Measurements from ENCODE around the gene SNX25. TPM values are rescaled to one million over a fixed set of nuclear protein-coding genes. Genes with fewer than 3 reads are reported as not detected.

The SNX25 gene
- total RNA-seq, 1 experiment from 2014 or later = 8.4 TPM

GRCh38 chr4:185371702-185372101 lies 162.3 kb downstream of the SNX25 start:
- H3K9ac ChIP-seq (ENCODE audit: low read length) = no peak overlapping the region
- no peak for DNase-seq
- no peaks in the 10 kb centered on the region for H3K9me2 ChIP-seq (replicated peaks; ENCODE audit: low read length)
- no peaks in the 10 kb centered on the region for H4K20me1 ChIP-seq (ENCODE audit: low read length)
- no peaks in the 10 kb centered on the region for H3K27me3 ChIP-seq (ENCODE audit: low read length)
- BruUV-seq (replicated peaks) = no TSS peak
- ChIA-PET CTCF (no interaction called here), POLR2A (ENCODE audit: unreplicated experiment) (no interaction called here)
- no peak overlapping the region for H3K4me3 ChIP-seq (ENCODE audit: low read length)
- H2AFZ ChIP-seq (ENCODE audit: low read length) = no peak overlapping the region
- no peaks in the 10 kb centered on the region; the same call in 1 of the 2 replicates for H3K36me3 ChIP-seq (ENCODE audit: low read depth, low read length)
- H3K9me3 ChIP-seq (ENCODE audit: low read length) = no peaks in the 10 kb centered on the region
- no peak overlapping the region for H3K27ac ChIP-seq (ENCODE audit: low read length)
- no peaks in the 10 kb centered on the region for H3K4me1 ChIP-seq (ENCODE audit: insufficient read depth, low read length)
- H3K4me2 ChIP-seq (ENCODE audit: low read length) = no peak overlapping the region
- no peaks in the 10 kb centered on the region for H3K79me2 ChIP-seq (ENCODE audit: low read length)
- TF ChIP-seq EZH2 (IDR thresholded peaks at IDR 0.05; ENCODE audit: low read length, unreplicated experiment) = no peak
- no peak for TF ChIP-seq CTCF (conservative IDR thresholded peaks at IDR 0.05; ENCODE audit: low read depth, low read length)
- TF ChIP-seq EZH2phosphoT487 (IDR thresholded peaks at IDR 0.05; ENCODE audit: borderline replicate concordance, low read length) = no peak
- intact Hi-C loops (cut with micrococcal nuclease) = no loop called here
- no peak for ATAC-seq
- H3F3A ChIP-seq (ENCODE audit: low read length, unreplicated experiment) = no peaks in the 10 kb centered on the region

- no TSS peak for BruUV-seq (replicated peaks)
- no peaks in the 10 kb centered on the region for H3K9me3 ChIP-seq (ENCODE audit: low read length)
- ChIA-PET CTCF (no interaction called here), POLR2A (ENCODE audit: unreplicated experiment) (no interaction called here)
- no peaks in the 10 kb centered on the region for H3K4me1 ChIP-seq (ENCODE audit: insufficient read depth, low read length)
- H3F3A ChIP-seq (ENCODE audit: low read length, unreplicated experiment) = no peaks in the 10 kb centered on the region
- ATAC-seq (no peak), DNase-seq (no peak)
- TF ChIP-seq EZH2 (IDR thresholded peaks at IDR 0.05; ENCODE audit: low read length, unreplicated experiment) (no peak), CTCF (conservative IDR thresholded peaks at IDR 0.05; ENCODE audit: low read depth, low read length) (no peak), EZH2phosphoT487 (IDR thresholded peaks at IDR 0.05; ENCODE audit: borderline replicate concordance, low read length) (no peak)
- no peaks in the 10 kb centered on the region for H4K20me1 ChIP-seq (ENCODE audit: low read length)
- H2AFZ ChIP-seq (ENCODE audit: low read length) = no peak overlapping the region
- no peak overlapping the region for H3K27ac ChIP-seq (ENCODE audit: low read length)
- no peak overlapping the region for H3K4me3 ChIP-seq (ENCODE audit: low read length)
- H3K36me3 ChIP-seq (ENCODE audit: low read depth, low read length) = no peaks in the 10 kb centered on the region
- H3K9me2 ChIP-seq (replicated peaks; ENCODE audit: low read length) = no peaks in the 10 kb centered on the region
- intact Hi-C loops (cut with micrococcal nuclease) = no loop called here
- no peaks in the 10 kb centered on the region for H3K79me2 ChIP-seq (ENCODE audit: low read length)
- H3K4me2 ChIP-seq (ENCODE audit: low read length) = no peak overlapping the region
- no peak overlapping the region for H3K9ac ChIP-seq (ENCODE audit: low read length)
- H3K27me3 ChIP-seq (ENCODE audit: low read length) = no peaks in the 10 kb centered on the region
These were observed 164.6 kb downstream of the SNX25 start for GRCh38 chr4:185374027-185374426.

- no TSS peak for BruUV-seq (replicated peaks)
- Histone ChIP-seq H3K9me3 (ENCODE audit: low read length) (no peaks in the 10 kb centered on the region), H4K20me1 (ENCODE audit: low read length) (no peaks in the 10 kb centered on the region), H2AFZ (ENCODE audit: low read length) (no peak overlapping the region), H3K4me2 (ENCODE audit: low read length) (no peak overlapping the region), H3K9me2 (replicated peaks; ENCODE audit: low read length) (no peaks in the 10 kb centered on the region), H3K27ac (ENCODE audit: low read length) (no peak overlapping the region), H3K79me2 (ENCODE audit: low read length) (no peaks in the 10 kb centered on the region), H3K27me3 (ENCODE audit: low read length) (no peaks in the 10 kb centered on the region), H3K36me3 (ENCODE audit: low read depth, low read length) (no peaks in the 10 kb centered on the region), H3K4me3 (ENCODE audit: low read length) (no peak overlapping the region), H3F3A (ENCODE audit: low read length, unreplicated experiment) (no peaks in the 10 kb centered on the region), H3K4me1 (ENCODE audit: insufficient read depth, low read length) (no peaks in the 10 kb centered on the region), H3K9ac (ENCODE audit: low read length) (no peak overlapping the region)
- no peak for ATAC-seq
- CTCF ChIA-PET = no interaction called here
- TF ChIP-seq CTCF (conservative IDR thresholded peaks at IDR 0.05; ENCODE audit: low read depth, low read length) (no peak), EZH2phosphoT487 (IDR thresholded peaks at IDR 0.05; ENCODE audit: borderline replicate concordance, low read length) (no peak), EZH2 (IDR thresholded peaks at IDR 0.05; ENCODE audit: low read length, unreplicated experiment) (no peak)
- no peak for DNase-seq
- intact Hi-C loops (cut with micrococcal nuclease) = no loop called here
- POLR2A ChIA-PET (ENCODE audit: unreplicated experiment) = no interaction called here
These were observed 165.2 kb downstream of the SNX25 start for GRCh38 chr4:185374573-185374972.

Measured in PC-3 (cell line).